HG02678 (cell line): ENCODE measurements around the gene TBC1D2B.
"Not testable (repeated sequence)": the region's sequence is repeated elsewhere in the genome, so short reads cannot be mapped to it uniquely, and the experiment has no call there.

ENCODE experiments used
- ATAC-seq: cut with Tn5 transposase; IDR thresholded peaks from one replicate; pipeline ENCODE4 v1.9.1; 2021; ENCODE audit warnings: mild to moderate bottlenecking, moderate library complexity; ENCODE audit not compliant: unreplicated experiment

The TBC1D2B gene

DNA sequence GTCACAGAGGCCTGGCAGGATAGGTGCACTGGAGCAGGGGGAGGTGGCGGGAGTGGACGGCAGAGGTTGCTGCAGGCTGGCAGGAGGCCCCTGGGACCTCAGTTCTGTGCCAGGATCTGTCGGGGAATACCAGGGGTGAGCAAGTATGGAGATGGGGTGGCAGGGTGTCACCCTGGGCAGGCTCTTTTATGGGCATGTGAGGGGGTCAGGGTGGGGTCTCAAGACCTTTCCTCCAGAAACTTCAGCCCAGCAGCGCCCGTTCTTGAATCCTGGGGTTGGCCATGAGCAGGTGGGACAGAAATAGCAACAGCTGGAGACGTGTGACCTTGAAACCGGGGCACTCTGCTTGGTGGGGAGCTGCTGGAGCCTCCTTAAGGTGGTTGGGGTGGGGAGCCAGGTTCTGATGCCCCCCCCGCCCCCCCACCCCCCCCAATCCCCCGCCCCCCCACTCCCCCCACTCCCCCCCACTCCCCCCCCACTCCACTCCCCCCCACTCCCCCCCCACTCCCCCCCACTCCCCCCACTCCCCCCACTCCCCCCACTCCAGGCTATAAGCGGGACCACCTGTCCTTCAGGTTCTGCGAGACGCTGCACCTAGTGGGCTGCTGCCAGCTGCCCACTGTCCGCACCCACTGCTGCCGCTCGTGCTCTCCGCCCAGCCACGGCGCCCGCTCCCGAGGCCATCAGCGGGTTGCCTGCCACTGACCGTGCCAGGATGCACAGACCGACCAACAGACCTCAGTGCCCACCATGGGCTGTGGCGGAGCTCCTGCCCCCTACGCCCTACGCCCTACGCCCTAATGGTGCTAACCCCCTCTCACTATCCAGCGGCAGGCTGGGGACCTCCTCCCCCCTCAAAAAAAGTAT lies 84.9 kb downstream of the TBC1D2B start:
- ATAC-seq = no peak

DNA sequence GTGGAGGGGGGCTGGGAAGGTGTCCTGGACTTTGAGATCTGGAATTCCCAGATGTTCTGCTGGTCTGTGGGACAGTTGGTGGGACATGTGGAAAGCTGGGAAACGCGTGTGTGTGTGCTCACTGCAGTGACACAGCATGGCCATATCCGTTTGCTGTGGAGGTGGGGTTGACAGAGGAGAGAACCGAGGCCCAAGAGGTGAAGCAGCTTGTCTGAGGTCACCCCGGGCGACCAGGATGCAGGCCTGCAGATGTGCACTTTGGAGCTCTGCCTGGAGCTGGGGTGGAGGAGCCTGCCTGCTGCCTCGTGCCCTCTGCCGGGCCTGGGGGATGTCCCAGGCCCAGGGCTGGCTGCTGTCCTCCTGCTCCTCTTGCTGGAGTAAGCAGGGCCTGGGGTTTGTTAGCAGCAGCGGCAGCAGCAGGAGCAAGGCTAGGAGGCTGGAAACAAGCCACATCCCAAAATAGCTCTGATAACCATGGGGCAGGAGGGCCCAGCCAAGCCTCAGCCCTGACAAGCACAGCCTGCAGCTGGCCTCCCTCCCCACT lies 85.8 kb downstream of the TBC1D2B start:
- ATAC-seq = not testable (repeated sequence)

DNA sequence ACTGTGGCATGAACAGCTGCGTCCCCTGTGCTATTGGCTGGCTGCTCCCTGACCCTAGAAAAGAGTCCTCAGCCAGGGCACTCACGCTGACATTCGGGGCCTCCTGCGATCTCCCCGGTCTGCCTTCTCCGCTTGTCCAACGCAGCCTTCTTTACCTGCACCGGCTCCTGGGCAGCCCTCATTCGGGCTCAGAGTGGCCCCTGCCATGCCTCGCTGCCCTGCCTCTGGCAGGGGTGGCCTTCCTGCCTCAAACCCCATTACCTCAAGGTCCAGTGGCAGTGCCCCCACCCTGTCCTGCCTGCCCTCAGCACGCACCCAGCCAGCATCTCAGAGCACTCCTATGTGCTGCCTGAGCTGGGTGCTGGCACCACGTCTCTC lies 86.5 kb downstream of the TBC1D2B start:
- no peak for ATAC-seq

DNA sequence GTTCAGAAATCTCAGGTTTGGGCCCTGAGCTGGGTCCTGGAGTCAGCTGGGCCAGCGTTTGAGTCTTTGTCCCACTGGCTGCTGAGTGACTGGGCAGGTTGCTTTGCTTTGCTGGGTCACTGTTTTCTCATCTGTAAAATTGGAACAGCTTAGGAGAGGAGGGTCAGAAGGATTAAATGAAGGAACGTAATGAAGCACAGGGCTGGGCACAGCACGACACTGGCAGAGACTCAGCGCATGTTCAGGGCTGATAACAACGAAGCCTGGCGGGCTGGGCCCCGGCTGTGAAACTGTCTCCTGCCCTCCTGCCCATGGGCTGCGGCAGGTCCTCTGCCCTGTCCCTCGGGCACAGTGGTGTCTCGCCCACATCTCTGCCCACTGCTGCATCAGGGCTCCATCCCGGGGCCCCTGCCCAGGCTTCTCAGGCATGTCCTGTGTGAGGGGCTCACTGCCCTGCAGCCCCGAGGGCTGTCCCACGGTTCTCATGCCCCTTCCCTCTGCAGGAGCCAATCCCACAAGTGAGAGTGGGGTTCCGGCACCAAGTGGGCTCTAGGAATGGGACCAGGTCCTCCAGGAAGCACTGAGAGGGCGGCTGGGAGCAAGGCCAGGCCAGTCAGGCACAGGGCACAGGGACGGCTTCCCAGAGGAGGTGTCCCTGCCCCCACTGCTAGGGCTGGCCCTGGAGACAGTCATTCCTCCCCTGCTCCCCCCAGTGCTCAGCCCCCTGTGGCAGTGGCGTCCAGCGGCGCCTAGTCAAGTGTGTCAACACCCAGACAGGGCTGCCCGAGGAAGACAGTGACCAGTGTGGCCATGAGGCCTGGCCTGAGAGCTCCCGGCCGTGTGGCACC lies 88.0 kb downstream of the TBC1D2B start:
- ATAC-seq = no peak

DNA sequence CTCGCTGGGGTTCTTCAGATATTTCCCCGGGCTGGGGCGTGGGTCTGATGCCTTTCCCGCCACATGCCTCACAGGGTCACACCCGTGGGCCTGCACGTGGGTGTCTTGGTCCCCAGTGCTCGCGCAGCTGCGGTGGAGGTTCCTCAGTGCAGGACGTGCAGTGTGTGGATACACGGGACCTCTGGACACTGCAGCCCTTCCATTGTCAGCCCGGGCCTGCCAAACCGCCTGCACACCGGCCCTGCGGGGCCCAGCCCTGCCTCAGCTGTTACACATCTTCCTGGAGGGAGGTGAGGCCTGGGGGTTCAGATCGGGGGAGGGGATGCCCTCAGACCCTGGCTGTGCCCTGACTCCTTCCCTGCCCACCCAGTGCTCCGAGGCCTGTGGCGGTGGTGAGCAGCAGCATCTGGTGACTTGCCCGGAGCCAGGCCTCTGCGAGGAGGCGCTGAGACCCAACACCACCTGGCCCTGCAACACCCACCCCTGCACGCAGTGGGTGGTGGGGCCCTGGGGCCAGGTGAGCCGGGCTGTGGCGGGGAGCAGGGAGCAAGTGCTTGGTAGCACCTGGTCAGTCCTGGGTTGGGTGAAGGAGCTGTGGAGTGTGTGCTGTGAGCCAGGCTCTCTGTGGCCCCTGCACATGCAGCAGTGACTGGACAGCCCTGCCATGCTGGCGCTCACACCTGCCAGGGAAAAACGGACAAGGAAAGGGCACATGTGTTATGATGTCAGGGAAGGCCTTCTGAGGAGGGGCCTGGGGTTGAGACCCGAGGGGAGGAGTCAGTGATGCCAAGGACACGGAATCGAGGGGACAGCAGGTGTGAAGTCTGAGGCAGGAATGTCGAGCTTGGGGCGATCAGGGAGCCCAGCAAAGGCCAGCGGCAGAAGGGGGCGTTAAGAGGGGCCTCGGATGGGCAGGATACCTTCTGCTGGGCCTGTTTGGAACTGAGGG lies 88.9 kb downstream of the TBC1D2B start:
- no peak for ATAC-seq

DNA sequence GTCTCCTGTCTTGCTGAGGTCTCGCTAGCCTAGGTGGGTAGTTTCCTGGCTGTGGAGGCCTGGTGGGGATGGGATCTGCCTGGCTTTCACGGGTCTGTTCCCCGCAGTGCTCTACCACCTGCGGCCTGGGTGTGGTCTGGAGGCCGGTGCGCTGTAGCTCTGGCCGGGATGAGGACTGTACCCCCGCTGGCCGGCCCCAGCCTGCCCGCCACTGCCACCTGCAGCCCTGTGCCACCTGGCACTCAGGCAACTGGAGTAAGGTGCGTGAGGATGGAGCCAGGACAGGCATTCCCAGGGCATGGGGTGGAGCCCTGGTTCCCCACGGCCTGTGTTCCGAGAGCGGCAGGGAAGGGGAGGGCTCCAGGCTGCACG lies 89.8 kb downstream of the TBC1D2B start:
- ATAC-seq = not testable (repeated sequence)

DNA sequence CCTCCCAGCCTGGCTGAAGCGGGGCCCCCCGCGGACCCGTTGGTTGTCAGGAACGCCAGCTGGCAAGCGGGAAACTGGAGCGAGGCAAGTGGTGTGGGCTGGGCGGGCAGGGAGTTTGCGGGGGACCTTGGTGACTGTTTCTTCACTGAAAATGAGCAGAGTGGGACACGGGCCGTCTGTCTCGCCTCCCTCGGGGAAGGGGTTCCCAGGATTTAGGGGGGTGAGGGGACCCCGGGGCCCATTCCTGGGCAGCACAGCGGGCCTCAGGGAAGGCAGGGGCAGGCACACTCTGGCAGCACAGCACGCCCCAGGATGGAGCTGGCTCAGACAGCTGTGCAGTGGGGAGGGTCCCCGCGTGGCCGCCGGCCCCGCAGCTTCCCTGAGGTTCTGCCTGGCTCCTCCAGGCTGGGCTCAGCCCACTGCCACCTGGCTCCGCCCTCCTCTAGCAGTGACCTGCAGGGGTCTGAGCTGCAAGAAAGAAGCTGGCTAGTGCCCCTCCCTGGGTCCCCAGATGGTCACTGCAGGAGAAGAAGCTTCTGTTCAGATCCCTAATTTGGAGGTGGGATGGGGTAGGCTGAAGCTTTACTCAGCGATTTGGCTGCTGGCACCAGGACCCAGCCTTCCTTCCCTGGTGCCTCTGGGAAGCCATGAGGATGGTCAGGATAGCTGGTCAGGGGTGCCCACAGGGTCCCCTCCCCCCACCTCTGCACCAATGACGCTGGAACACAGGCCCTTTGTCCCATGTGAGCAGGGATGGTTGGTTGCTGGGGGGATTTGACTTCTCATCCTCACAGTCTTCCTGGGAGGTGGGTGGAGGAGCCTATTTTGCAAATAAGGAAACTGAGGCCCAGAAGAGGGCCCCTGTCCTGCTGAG lies 90.4 kb downstream of the TBC1D2B start:
- no peak for ATAC-seq

DNA sequence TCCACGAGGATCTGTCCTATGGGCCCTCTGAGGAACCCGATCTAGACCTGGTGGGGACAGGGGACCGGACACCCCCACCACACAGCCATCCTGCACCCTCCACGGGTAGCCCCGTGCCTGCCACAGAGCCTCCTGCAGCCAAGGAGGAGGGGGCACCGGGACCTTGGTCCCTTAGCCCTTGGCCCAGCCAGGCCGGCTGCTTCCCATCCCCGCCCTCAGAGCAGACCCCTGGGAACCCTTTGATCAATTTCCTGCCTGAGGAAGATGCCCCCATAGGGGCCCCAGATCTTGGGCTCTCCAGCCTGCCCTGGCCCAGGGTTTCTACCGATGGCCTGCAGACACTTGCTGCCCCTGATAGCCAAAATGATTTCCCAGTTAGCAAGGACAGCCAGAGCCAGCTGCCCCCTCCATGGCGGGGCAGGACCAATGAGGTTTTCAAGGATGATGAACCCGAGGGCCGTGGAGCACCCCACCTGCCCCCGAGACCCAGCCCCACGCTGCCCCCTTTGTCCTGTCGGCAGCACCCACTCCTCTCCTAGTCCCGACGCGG lies 91.5 kb downstream of the TBC1D2B start:
- ATAC-seq = no peak

DNA sequence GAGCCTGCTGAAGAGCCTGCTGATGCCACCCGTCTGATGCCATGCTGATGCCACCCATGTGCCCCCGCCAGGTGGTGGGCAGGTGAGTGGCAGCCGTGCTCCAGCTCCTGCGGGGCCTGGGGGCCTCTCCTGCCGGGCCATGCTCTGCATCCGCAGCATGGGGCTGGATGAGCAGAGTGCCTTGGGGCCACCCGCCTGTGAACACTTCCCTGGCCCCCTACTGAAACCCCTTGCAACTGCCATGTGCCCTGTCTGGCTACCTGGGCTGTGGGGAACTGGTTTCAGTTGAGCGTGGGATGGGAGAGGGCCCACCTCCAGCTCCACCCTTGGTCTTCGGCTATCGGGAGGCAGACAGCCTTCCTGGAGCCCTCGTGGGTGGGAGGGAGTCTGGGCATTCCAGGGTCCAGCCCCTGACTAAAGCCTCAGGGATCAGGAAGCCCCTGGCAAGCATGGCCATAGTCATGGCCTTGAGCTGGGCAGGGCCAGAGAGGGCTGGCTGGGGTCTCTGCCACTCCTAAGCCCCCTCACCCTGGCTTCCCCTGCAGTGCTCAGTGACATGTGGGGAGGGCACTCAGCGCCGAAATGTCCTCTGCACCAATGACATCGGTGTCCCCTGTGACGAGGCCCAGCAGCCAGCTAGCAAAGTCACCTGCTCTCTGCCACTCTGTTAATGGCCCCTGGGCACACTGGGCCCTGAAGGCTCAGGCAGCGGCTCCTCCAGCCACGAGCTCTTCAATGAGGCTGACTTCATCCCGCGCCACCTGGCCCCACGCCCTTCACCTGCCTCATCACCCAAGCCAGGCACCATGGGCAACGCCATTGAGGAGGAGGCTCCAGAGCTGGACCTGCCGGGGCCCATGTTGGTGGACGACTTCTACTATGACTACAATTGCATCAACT lies 92.2 kb downstream of the TBC1D2B start:
- no peak for ATAC-seq

DNA sequence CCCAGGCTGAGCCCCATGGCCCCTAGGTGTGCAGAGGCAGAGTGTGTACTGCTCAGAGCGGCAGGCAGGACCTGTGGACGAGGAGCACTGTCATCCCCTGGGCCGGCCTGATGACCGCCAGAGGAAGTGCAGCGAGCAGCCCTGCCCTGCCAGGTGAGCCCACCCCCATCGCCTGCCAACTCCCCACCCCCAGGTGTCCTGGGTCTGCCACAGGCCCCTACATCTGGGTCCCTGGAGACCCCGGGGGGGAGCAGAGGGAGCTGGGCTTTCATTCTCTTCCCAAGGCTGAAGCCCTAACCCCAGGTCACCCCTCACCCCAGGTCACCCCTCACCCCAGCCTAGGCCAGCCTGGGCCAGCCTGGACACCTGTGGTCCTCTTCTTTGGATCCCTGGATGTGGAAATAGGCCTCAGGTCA lies 93.1 kb downstream of the TBC1D2B start:
- no peak for ATAC-seq

DNA sequence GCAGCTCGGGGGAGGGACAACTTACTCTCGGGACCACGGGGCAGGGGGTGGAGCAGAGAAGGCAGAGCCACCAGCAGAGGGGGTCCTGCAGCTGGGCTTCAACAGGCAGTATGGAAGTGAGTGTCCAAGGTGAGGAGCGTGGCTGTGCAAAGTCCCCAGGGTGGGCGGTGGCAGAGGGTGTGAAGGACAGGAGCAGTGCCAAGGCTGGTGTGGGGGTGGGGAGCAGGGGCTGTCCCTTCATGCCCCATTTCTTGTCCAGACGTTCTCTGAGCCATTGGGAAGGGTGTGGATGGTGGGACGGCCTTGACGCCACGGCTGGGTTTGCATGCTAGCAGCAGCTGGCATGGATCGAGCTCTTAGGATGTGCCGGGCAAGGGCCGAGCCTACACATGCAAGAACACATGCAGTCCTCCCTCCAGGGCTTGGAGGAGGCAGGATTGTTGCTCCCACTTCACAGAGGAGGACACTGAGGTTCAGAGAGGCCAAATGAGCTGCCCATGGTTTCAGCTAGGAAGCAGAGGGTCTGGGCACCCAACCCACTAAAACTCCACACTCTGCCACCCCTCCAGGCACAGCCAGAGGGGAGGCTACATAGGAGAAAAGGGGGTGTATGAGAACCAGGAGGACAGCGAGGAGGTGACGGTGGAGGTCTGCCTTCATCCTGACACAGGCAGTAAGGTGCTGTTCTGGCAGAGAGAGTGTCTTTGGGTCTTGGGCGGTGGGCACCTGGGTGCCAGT lies 93.6 kb downstream of the TBC1D2B start:
- ATAC-seq = no peak

DNA sequence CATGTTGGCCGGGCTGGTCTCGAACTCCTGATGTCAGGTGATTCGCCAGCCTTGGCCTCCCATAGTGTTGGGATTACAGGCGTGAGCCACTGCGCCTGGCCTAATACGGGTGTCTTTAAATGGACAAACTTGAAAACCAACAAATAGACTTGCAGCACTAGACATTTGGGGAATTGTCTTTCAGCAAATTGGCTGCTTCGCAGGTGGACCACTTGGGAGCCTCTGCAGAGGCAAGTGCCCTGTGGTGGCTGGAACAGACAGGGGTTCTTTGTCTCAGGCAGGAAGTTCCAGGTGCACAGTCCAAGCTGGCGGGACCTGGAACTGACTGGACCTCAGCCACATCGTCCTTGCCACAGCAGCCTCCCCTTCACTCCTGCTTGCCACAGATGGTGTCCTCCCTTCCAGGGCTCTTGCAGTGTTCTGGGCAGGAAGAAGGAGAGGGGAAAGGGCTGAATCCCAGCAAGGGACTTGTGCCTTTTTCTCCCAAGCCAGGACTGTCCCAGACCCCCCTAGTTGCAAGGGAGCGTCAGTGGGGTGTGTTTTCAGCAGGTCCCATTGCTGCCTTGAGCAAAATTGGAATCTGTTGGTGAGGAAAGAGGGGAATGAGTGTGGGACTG lies 94.3 kb downstream of the TBC1D2B start:
- ATAC-seq = no peak

DNA sequence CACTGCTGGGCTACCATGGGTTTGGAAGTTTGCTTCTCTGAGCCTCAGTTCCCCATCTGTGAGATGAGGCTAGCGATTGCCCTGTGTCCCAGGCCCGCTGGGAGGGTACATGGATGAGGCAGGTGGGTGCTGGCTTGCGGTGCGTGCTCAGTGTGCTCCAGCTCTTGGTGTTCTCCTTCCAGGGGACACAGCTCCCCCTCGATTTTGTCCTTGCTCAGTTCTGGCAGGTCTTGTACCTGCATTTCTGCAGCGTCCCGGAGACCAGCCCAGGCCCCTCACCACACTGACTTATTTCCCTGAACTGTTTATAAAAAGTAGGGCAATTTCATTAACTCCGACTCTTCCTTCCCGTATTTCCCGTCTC lies 95.4 kb downstream of the TBC1D2B start:
- no peak for ATAC-seq

DNA sequence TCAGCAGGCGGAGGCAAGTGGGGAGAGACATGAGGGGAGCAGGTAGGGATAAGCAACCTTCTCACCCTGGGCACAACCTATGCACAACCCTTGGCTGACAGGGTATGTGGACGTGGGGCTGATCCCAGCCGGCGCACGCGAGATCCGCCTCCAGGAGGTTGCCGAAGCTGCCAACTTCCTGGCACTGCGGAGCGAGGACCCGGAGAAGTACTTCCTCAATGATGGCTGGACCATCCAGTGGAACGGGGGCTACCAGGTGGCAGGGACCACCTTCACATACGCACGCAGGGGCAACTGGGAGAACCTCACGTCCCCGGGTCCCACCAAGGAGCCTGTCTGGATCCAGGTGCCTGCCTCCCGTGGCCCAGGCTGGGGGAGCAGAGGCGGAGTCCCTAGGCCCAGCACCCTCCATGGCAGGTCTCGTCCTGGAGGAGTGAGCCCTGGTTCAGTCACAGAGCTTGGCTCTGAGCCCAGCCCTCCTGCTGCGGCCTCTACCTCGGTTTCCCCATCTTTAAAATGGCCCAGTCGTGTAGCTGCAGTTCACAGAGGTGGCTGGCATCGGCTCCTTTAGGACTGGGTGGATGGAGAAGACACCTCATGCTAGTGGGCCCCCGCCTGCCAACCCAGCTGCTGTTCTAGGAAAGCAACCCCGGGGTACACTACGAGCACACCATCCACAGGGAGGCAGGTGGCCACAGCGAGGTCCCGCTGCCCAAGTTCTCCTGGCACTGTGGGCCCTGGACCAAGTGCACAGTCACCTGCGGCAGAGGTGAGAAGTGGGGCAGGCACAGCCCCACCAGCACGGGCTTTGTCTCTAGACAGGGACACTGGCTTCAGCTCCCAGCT lies 96.0 kb downstream of the TBC1D2B start:
- no peak for ATAC-seq

DNA sequence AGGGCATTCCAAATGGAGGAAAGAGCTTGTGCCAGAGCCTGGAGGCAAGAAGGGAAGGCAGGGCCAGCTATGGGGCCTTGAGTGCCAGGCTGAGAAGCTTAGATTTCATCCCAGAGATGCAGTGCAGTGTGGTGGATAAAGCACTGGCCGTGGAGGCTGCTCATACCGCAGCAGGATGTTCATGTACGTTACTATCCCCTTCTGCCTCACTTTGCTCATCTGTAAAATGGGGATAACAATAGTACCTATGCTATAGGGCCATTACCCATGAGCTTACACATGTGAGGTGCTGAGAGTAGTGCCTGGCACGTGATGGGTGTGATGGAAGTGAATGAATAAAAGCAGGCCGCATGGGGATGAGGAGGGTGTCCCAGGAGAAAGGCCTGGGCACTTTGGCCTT lies 96.8 kb downstream of the TBC1D2B start:
- not testable (repeated sequence) for ATAC-seq

DNA sequence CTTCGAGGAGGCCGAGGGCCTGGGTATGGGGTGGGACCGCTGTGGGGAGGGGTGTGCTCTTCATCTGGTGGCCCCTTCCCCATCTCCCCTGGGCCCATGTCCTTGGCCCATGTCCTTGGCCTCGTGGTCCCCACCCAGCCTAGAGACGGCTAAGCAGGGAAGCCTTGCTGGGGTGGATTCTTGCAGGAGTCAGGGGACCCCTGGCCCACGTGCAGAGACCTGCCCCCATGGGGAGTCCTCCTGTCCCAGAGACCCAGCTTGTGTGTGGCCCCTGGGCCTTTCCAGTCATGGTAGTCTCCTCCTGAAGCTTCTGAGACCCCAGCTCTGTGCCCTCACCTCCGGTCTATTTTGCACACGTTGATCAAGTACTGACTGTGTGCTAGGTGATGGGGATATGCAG lies 97.4 kb downstream of the TBC1D2B start:
- no peak for ATAC-seq
